ENCODE measurements around the gene PLEKHA6.

PLEKHA6 gene

GRCh38 chr1:204261746-204262505 is 97.8 kb downstream of the PLEKHA6 start:
- H3K4me3 ChIP-seq (ENCODE audit: severe bottlenecking), result no peak overlapping the region
- H3K4me1 ChIP-seq (ENCODE audit: insufficient read depth, poor library complexity, severe bottlenecking), result no peaks in the 10 kb centered on the region
- H3K9me3 ChIP-seq (ENCODE audit: severe bottlenecking), result no peaks in the 10 kb centered on the region
- no peak overlapping the region for H3K27ac ChIP-seq (ENCODE audit: poor library complexity, severe bottlenecking)
- H3K27me3 ChIP-seq (ENCODE audit: insufficient read depth, poor library complexity, severe bottlenecking), result no peaks in the 10 kb centered on the region
- no peak for DNase-seq (ENCODE audit: low spot score)
- no peak for TF ChIP-seq CTCF (IDR thresholded peaks at IDR 0.05; ENCODE audit: poor library complexity, severe bottlenecking)
- ATAC-seq (ENCODE audit: low read depth), result no peak
- no peaks in the 10 kb centered on the region for H3K36me3 ChIP-seq (ENCODE audit: low read depth)

- Histone ChIP-seq H3K4me1 (ENCODE audit: insufficient read depth, poor library complexity, severe bottlenecking) (no peaks in the 10 kb centered on the region), H3K9me3 (ENCODE audit: severe bottlenecking) (no peaks in the 10 kb centered on the region), H3K27ac (ENCODE audit: poor library complexity, severe bottlenecking) (no peak overlapping the region), H3K36me3 (ENCODE audit: low read depth) (no peaks in the 10 kb centered on the region), H3K4me3 (ENCODE audit: severe bottlenecking) (no peak overlapping the region), H3K27me3 (ENCODE audit: insufficient read depth, poor library complexity, severe bottlenecking) (no peaks in the 10 kb centered on the region)
- ATAC-seq (ENCODE audit: low read depth) (no peak), DNase-seq (ENCODE audit: low spot score) (no peak)
- TF ChIP-seq CTCF (IDR thresholded peaks at IDR 0.05; ENCODE audit: poor library complexity, severe bottlenecking), result no peak
Observed at GRCh38 chr1:204261266-204261665, 98.5 kb downstream of the PLEKHA6 start.

- no peak overlapping the region for H3K27ac ChIP-seq (ENCODE audit: poor library complexity, severe bottlenecking)
- ATAC-seq (ENCODE audit: low read depth) (no peak), DNase-seq (ENCODE audit: low spot score) (no peak)
- no peaks in the 10 kb centered on the region for H3K9me3 ChIP-seq (ENCODE audit: severe bottlenecking)
- no peaks in the 10 kb centered on the region for H3K36me3 ChIP-seq (ENCODE audit: low read depth)
- no peak overlapping the region for H3K4me3 ChIP-seq (ENCODE audit: severe bottlenecking)
- no peak for TF ChIP-seq CTCF (IDR thresholded peaks at IDR 0.05; ENCODE audit: poor library complexity, severe bottlenecking)
- H3K4me1 ChIP-seq (ENCODE audit: insufficient read depth, poor library complexity, severe bottlenecking), result no peaks in the 10 kb centered on the region
- H3K27me3 ChIP-seq (ENCODE audit: insufficient read depth, poor library complexity, severe bottlenecking), result no peaks in the 10 kb centered on the region
Observed at GRCh38 chr1:204260601-204261197, 99.0 kb downstream of the PLEKHA6 start.

DNA sequence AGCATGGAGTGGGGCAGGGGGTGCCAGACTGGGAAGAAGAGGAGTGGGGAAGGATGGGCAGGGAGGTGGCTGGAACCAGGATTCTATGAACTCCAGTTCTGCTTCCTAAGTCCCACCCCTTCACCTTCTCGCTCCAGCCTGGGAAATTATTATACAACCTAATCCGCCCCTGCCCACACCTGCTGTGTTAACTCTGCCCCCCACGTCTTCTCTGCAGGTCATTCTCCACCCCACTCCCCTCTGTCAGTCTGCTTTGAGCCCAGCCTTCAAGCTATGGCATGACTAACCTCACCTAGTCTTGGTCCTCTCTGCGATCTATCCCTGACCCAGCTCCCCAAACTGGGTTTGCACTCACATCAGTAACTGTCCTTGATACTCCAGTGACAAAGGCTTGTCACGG is 99.9 kb downstream of the PLEKHA6 start:
- ATAC-seq (ENCODE audit: low read depth) (no peak), DNase-seq (ENCODE audit: low spot score) (no peak)
- H3K4me1 ChIP-seq (ENCODE audit: insufficient read depth, poor library complexity, severe bottlenecking), result no peaks in the 10 kb centered on the region
- H3K27me3 ChIP-seq (ENCODE audit: insufficient read depth, poor library complexity, severe bottlenecking), result no peaks in the 10 kb centered on the region
- no peaks in the 10 kb centered on the region for H3K36me3 ChIP-seq (ENCODE audit: low read depth)
- H3K4me3 ChIP-seq (ENCODE audit: severe bottlenecking), result no peak overlapping the region
- no peak overlapping the region for H3K27ac ChIP-seq (ENCODE audit: poor library complexity, severe bottlenecking)
- no peak for TF ChIP-seq CTCF (IDR thresholded peaks at IDR 0.05; ENCODE audit: poor library complexity, severe bottlenecking)
- no peaks in the 10 kb centered on the region for H3K9me3 ChIP-seq (ENCODE audit: severe bottlenecking)

- DNase-seq (ENCODE audit: low spot score) (no peak), ATAC-seq (ENCODE audit: low read depth) (no peak)
- Histone ChIP-seq H3K9me3 (ENCODE audit: severe bottlenecking) (no peaks in the 10 kb centered on the region), H3K4me3 (ENCODE audit: severe bottlenecking) (no peak overlapping the region), H3K27me3 (ENCODE audit: insufficient read depth, poor library complexity, severe bottlenecking) (no peaks in the 10 kb centered on the region), H3K4me1 (ENCODE audit: insufficient read depth, poor library complexity, severe bottlenecking) (no peaks in the 10 kb centered on the region), H3K27ac (ENCODE audit: poor library complexity, severe bottlenecking) (no peak overlapping the region), H3K36me3 (ENCODE audit: low read depth) (no peaks in the 10 kb centered on the region)
- TF ChIP-seq CTCF (IDR thresholded peaks at IDR 0.05; ENCODE audit: poor library complexity, severe bottlenecking), result no peak
Observed at GRCh38 chr1:204259196-204259595, 100.5 kb downstream of the PLEKHA6 start.
